NCI-H146 treated with DMSO at 0.1 percent for 48 hours (cell line): ENCODE data around the gene LIN52.

Source experiments
- DNase-seq: peaks from one replicate; lab custom pipeline; 2025; ENCODE audit not compliant: unreplicated experiment; lab: John Stamatoyannopoulos, UW

LIN52 gene

GRCh38 chr14:74084277-74085046 is at the start of gene LIN52, which contains the start of gene ALDH6A1:
Gene LIN52, plus strand, starts transcription at chr14:74084956. Its CDS starts 19 bp downstream, at chr14:74084975.
Gene ALDH6A1, minus strand, starts transcription at chr14:74084453. Its CDS starts 59 bp downstream, at chr14:74084394.
- DNase-seq, result peak; percentile 100

- DNase-seq, result no peak
These were observed 49.2 kb upstream of the LIN52 start for GRCh38 chr14:74035556-74035955.

- peak; percentile 30 for DNase-seq
These were observed 46.5 kb upstream of the LIN52 start for GRCh38 chr14:74038020-74038859.

GRCh38 chr14:74042296-74042695 is 42.5 kb upstream of the LIN52 start:
- DNase-seq, result no peak

GRCh38 chr14:74045522-74045921 is 39.2 kb upstream of the LIN52 start:
- DNase-seq, result no peak

GRCh38 chr14:74048281-74048680 is 36.5 kb upstream of the LIN52 start:
- no peak for DNase-seq

- DNase-seq, result no peak
These were observed 34.8 kb upstream of the LIN52 start for GRCh38 chr14:74049876-74050495.

GRCh38 chr14:74062809-74063150 is 22.0 kb upstream of the LIN52 start:
- no peak for DNase-seq

GRCh38 chr14:74064426-74064825 is 20.3 kb upstream of the LIN52 start:
- DNase-seq, result no peak

GRCh38 chr14:74064883-74065282 is 19.9 kb upstream of the LIN52 start:
- no peak for DNase-seq

GRCh38 chr14:74065746-74066575 is 18.8 kb upstream of the LIN52 start:
- DNase-seq, result no peak

- no peak for DNase-seq
These were observed 7.4 kb upstream of the LIN52 start for GRCh38 chr14:74077401-74077800.

GRCh38 chr14:74080820-74081460 is 3.8 kb upstream of the LIN52 start:
- no peak for DNase-seq

- no peak for DNase-seq
These were observed 3.3 kb upstream of the LIN52 start for GRCh38 chr14:74081491-74081890.

- no peak for DNase-seq
These were observed 1.6 kb upstream of the LIN52 start for GRCh38 chr14:74083161-74083560.

- DNase-seq, result no peak
These were observed 926 bp upstream of the LIN52 start for GRCh38 chr14:74083784-74084276.

- no peak for DNase-seq
These were observed 386 bp downstream of the LIN52 start for GRCh38 chr14:74085047-74085637.

GRCh38 chr14:74085828-74086227 is 1.1 kb downstream of the LIN52 start:
- DNase-seq, result no peak

GRCh38 chr14:74089251-74090020 is 4.7 kb downstream of the LIN52 start:
- no peak for DNase-seq
